SK-N-SH (cell line): ENCODE results near the gene IQCE.

Experiments used
- EP300 ChIP-seq, 2 experiments: IDR thresholded peaks; 2 replicates each; pipeline versions ENCODE4 v1.4.0 to v1.6.1; 2012; ENCODE audit warnings: borderline replicate concordance in 1 of 2, low read depth in 1 of 2, low read length in 1 of 2
- FOXM1 ChIP-seq: IDR thresholded peaks from 2 replicates; pipeline ENCODE4 v1.4.0; 2012; ENCODE audit warnings: low read depth, mild to moderate bottlenecking
- MXI1 ChIP-seq: IDR thresholded peaks from 2 replicates; pipeline ENCODE4 v1.6.1; 2012; ENCODE audit warnings: mild to moderate bottlenecking, low read depth, low read length, improper control_type of control experiment
- SIN3A ChIP-seq: IDR thresholded peaks from 2 replicates; pipeline ENCODE4 v1.6.1; 2012; ENCODE audit warnings: low read depth, mild to moderate bottlenecking, low read length, moderate library complexity, borderline replicate concordance
- TAF1 ChIP-seq: IDR thresholded peaks from 2 replicates; pipeline ENCODE4 v1.6.1; 2012; ENCODE audit warnings: low read depth, mild to moderate bottlenecking, low read length, moderate library complexity, borderline replicate concordance
- TCF12 ChIP-seq: IDR thresholded peaks from 2 replicates; pipeline ENCODE4 v1.4.0; 2012
- TEAD4 ChIP-seq: IDR thresholded peaks from 2 replicates; pipeline ENCODE4 v1.4.0; 2012; ENCODE audit warnings: mild to moderate bottlenecking, borderline replicate concordance; ENCODE audit not compliant: insufficient read depth
- TF ChIP-seq, protein P1 (sequence below): IDR thresholded peaks from 2 replicates; pipeline ENCODE4 v1.6.1; 2012; ENCODE audit warnings: mild to moderate bottlenecking, low read depth, low read length, moderate library complexity
- TF ChIP-seq, protein P2 (sequence below): fragments of 200-600 bp; sonication (generic); IDR thresholded peaks from 2 replicates; pipeline ENCODE4 v1.6.1; 2017; ENCODE audit warnings: antibody characterized with exemption, mild to moderate bottlenecking, moderate library complexity
- TF ChIP-seq, protein P3 (sequence below): IDR thresholded peaks from 2 replicates; pipeline ENCODE4 v1.4.0; 2012; ENCODE audit warnings: low read depth
- TF ChIP-seq, protein P4 (sequence below): fragments of 150-350 bp; IDR thresholded peaks from 2 replicates; pipeline ENCODE4 v1.6.1; 2016; ENCODE audit warnings: mild to moderate bottlenecking, low read depth, low read length

DNA sequence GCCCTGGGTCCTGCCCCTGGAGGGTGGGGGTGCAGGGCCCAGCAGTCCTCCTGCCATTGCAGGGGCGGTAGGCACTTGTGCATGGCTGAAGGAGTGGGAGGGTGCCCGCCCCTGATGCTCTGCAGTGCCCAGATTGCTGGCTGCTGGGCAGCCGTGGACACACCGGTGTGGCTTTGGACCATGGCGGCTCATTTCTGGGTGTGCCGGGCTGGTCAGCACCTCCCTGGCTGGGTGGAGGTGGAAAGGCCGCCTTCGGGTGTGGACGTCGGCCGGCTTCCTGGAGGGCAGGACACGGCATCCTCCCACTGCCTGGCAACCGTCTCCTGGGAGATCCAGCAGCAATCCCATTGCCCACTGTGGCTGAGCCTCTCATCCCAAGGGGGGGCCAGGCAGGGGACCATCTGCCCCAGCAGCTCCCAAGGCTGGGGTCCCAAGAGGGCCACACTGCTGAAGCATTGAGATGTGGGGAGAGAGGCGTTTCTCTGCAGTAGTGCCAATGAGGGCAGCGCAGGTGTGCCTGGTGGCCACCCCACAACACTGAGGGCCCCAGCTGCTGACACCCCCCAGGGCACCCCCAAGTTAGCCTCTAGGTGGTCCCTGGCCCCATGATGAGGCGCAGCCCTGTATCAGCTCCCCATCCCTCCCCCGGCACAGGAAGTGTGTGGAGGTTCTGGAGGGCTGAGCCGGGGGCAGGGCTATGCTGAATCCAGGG, 85.9 kb downstream of the IQCE start:
- TF ChIP-seq, protein P1, sequence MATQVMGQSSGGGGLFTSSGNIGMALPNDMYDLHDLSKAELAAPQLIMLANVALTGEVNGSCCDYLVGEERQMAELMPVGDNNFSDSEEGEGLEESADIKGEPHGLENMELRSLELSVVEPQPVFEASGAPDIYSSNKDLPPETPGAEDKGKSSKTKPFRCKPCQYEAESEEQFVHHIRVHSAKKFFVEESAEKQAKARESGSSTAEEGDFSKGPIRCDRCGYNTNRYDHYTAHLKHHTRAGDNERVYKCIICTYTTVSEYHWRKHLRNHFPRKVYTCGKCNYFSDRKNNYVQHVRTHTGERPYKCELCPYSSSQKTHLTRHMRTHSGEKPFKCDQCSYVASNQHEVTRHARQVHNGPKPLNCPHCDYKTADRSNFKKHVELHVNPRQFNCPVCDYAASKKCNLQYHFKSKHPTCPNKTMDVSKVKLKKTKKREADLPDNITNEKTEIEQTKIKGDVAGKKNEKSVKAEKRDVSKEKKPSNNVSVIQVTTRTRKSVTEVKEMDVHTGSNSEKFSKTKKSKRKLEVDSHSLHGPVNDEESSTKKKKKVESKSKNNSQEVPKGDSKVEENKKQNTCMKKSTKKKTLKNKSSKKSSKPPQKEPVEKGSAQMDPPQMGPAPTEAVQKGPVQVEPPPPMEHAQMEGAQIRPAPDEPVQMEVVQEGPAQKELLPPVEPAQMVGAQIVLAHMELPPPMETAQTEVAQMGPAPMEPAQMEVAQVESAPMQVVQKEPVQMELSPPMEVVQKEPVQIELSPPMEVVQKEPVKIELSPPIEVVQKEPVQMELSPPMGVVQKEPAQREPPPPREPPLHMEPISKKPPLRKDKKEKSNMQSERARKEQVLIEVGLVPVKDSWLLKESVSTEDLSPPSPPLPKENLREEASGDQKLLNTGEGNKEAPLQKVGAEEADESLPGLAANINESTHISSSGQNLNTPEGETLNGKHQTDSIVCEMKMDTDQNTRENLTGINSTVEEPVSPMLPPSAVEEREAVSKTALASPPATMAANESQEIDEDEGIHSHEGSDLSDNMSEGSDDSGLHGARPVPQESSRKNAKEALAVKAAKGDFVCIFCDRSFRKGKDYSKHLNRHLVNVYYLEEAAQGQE = no peak
- TF ChIP-seq FOXM1 (no peak), TAF1 (no peak), TEAD4 (no peak), SIN3A (no peak), MXI1 (no peak), EP300 (IDR thresholded peaks at IDR 0.05; ENCODE audit: borderline replicate concordance in 1 of 2, low read depth in 1 of 2, low read length in 1 of 2) (no peak), TCF12 (no peak)
- TF ChIP-seq, protein P2, sequence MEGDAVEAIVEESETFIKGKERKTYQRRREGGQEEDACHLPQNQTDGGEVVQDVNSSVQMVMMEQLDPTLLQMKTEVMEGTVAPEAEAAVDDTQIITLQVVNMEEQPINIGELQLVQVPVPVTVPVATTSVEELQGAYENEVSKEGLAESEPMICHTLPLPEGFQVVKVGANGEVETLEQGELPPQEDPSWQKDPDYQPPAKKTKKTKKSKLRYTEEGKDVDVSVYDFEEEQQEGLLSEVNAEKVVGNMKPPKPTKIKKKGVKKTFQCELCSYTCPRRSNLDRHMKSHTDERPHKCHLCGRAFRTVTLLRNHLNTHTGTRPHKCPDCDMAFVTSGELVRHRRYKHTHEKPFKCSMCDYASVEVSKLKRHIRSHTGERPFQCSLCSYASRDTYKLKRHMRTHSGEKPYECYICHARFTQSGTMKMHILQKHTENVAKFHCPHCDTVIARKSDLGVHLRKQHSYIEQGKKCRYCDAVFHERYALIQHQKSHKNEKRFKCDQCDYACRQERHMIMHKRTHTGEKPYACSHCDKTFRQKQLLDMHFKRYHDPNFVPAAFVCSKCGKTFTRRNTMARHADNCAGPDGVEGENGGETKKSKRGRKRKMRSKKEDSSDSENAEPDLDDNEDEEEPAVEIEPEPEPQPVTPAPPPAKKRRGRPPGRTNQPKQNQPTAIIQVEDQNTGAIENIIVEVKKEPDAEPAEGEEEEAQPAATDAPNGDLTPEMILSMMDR = no peak
- TF ChIP-seq, protein P3, sequence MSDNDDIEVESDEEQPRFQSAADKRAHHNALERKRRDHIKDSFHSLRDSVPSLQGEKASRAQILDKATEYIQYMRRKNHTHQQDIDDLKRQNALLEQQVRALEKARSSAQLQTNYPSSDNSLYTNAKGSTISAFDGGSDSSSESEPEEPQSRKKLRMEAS = no peak
- TF ChIP-seq, protein P4, sequence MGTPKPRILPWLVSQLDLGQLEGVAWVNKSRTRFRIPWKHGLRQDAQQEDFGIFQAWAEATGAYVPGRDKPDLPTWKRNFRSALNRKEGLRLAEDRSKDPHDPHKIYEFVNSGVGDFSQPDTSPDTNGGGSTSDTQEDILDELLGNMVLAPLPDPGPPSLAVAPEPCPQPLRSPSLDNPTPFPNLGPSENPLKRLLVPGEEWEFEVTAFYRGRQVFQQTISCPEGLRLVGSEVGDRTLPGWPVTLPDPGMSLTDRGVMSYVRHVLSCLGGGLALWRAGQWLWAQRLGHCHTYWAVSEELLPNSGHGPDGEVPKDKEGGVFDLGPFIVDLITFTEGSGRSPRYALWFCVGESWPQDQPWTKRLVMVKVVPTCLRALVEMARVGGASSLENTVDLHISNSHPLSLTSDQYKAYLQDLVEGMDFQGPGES = no peak
